HepG2 (cell line): ENCODE results near the gene FAAP100. TPM values are rescaled to one million over a fixed set of nuclear protein-coding genes. Genes with fewer than 3 reads are reported as not detected.

Experiments
- ATF7-NPFF ChIP-seq: sonication (generic); formaldehyde crosslinking; IDR thresholded peaks from 2 replicates; pipeline ENCODE4 v1.8.1; 2023; ENCODE audit warnings: mild to moderate bottlenecking, low read depth, missing genetic modification reagents, moderate library complexity
- BORCS8-MEF2B ChIP-seq: sonication (generic); formaldehyde crosslinking; IDR thresholded peaks from 2 replicates; pipeline ENCODE4 v1.8.0; 2022; ENCODE audit warnings: mild to moderate bottlenecking, missing genetic modification reagents
- HCFC1 ChIP-seq: fragments of 150-350 bp; IDR thresholded peaks from 2 replicates; pipeline ENCODE4 v1.6.1; 2014; ENCODE audit warnings: low read depth, low read length
- HMGA1 ChIP-seq: sonication (generic); formaldehyde crosslinking; conservative IDR thresholded peaks from 2 replicates; pipeline ENCODE4 v1.4.0; 2020; ENCODE audit warnings: missing genetic modification reagents
- MIER3 ChIP-seq: IDR thresholded peaks from 2 replicates; pipeline ENCODE4 v1.6.1; 2016; ENCODE audit warnings: missing compliant biosample characterization, borderline replicate concordance
- NFE2L1 ChIP-seq: sonication (generic); formaldehyde crosslinking; IDR thresholded peaks from 2 replicates; pipeline ENCODE4 v1.4.0; 2020; ENCODE audit warnings: missing genetic modification reagents, mild to moderate bottlenecking, borderline replicate concordance
- PAXIP1 ChIP-seq: sonication (generic); formaldehyde crosslinking; conservative IDR thresholded peaks from 2 replicates; pipeline ENCODE4 v1.4.0; 2020; ENCODE audit warnings: mild to moderate bottlenecking, missing genetic modification reagents, moderate library complexity
- PHB2 ChIP-seq: fragments of 450-650 bp; IDR thresholded peaks from 2 replicates; pipeline ENCODE4 v1.6.1; 2018; ENCODE audit not compliant: partially characterized antibody
- PLRG1 ChIP-seq: fragments of 450-650 bp; conservative IDR thresholded peaks from 2 replicates; pipeline ENCODE4 v1.6.1; 2016
- RFX3 ChIP-seq: IDR thresholded peaks from 2 replicates; pipeline ENCODE4 v1.6.1; 2016; ENCODE audit warnings: missing biosample characterization, missing genetic modification reagents
- TEAD2 ChIP-seq: sonication (generic); formaldehyde crosslinking; IDR thresholded peaks from 2 replicates; pipeline ENCODE4 v1.9.0; 2021; ENCODE audit warnings: missing genetic modification reagents
- TEF ChIP-seq: sonication (generic); formaldehyde crosslinking; IDR thresholded peaks from 2 replicates; pipeline ENCODE4 v1.5.0; 2020; ENCODE audit warnings: missing genetic modification reagents
- U2AF1 ChIP-seq: fragments of 200-400 bp; formaldehyde crosslinking; optimal IDR thresholded peaks from 2 replicates; pipeline ENCODE3; 2017; ENCODE audit warnings: mild to moderate bottlenecking, low read depth, low read length
- XBP1 ChIP-seq: sonication (generic); formaldehyde crosslinking; IDR thresholded peaks from 2 replicates; pipeline ENCODE4 v1.5.0; 2020; ENCODE audit warnings: missing genetic modification reagents
- ZBTB1 ChIP-seq: sonication (generic); formaldehyde crosslinking; IDR thresholded peaks from 2 replicates; pipeline ENCODE4 v1.4.0; 2020; ENCODE audit warnings: missing genetic modification reagents, borderline replicate concordance
- ZBTB37 ChIP-seq: sonication (generic); formaldehyde crosslinking; IDR thresholded peaks from 2 replicates; pipeline ENCODE4 v1.4.0; 2020; ENCODE audit warnings: mild to moderate bottlenecking, missing genetic modification reagents
- ZBTB46 ChIP-seq: sonication (generic); formaldehyde crosslinking; IDR thresholded peaks from 2 replicates; pipeline ENCODE4 v1.4.0; 2020; ENCODE audit warnings: mild to moderate bottlenecking, missing genetic modification reagents, borderline replicate concordance
- ZNF30 ChIP-seq: sonication (generic); formaldehyde crosslinking; IDR thresholded peaks from 2 replicates; pipeline ENCODE4 v1.5.0; 2020; ENCODE audit warnings: mild to moderate bottlenecking, missing genetic modification reagents
- ZNF350 ChIP-seq: sonication (generic); formaldehyde crosslinking; IDR thresholded peaks from 2 replicates; pipeline ENCODE4 v1.4.0; 2020; ENCODE audit warnings: mild to moderate bottlenecking, low read depth, missing genetic modification reagents, borderline replicate concordance
- ZNF607 ChIP-seq: sonication (generic); formaldehyde crosslinking; IDR thresholded peaks from 2 replicates; pipeline ENCODE4 v1.5.1; 2020; ENCODE audit warnings: missing genetic modification reagents, mild to moderate bottlenecking, borderline replicate concordance
- ZNF737 ChIP-seq: sonication (generic); formaldehyde crosslinking; IDR thresholded peaks from 2 replicates; pipeline ENCODE4 v1.5.0; 2020; ENCODE audit warnings: missing genetic modification reagents, mild to moderate bottlenecking, borderline replicate concordance
- ZNF800 ChIP-seq: sonication (generic); formaldehyde crosslinking; IDR thresholded peaks from 2 replicates; pipeline ENCODE4 v1.4.0; 2020; ENCODE audit warnings: missing genetic modification reagents
- polyA plus RNA-seq, 8 experiments: library from polyadenylated mRNA; depleted of rRNA in 3 of 8; stranded (reverse) in 7 of 8; unstranded in 1 of 8; fragments of >200 nt; fragmentation: Illumina TruSeq in 4 of 8; extraction: Trizol in 4 of 8; gene quantifications; 2 replicates each; pipeline versions ENCODE4 v1.2.1 to v1.2.3, GENCODE V29; 2011 to 2016; ENCODE audit warnings: low read depth in 4 of 8, missing spikeins in 1 of 8, mixed read lengths in 1 of 8; ENCODE audit not compliant: insufficient read depth in 1 of 8
- total RNA-seq, 5 experiments: library from RNA; depleted of rRNA; stranded (reverse); fragments of >200 nt; fragmentation: Illumina TruSeq; extraction: Trizol; gene quantifications; 2 replicates each; pipeline ENCODE4 v1.2.3, GENCODE V29; 2016; ENCODE audit warnings: low read depth in 1 of 5

FAAP100 gene
- total and polyA plus RNA-seq, 2 of the 13 experiments (the other 11 are each of a cell fraction or from before 2014, with no cell fraction given): 7.6 to 20.8 TPM

GRCh38 chr17:81515530-81516041, 36.6 kb downstream of the FAAP100 start (continued):
- no peak for TF ChIP-seq TEF (CRISPR knock-in tag)
- no peak for TF ChIP-seq PHB2
- no peak; the same call in 1 of the 2 replicates for TF ChIP-seq ATF7-NPFF (CRISPR knock-in tag)
- peak; percentile 3; the same call in 1 of the 2 replicates for TF ChIP-seq PAXIP1
- no peak for TF ChIP-seq HCFC1
- TF ChIP-seq ZBTB1 (CRISPR knock-in tag): no peak
- TF ChIP-seq ZNF607: no peak
- no peak for TF ChIP-seq TEAD2
- TF ChIP-seq HMGA1 (CRISPR knock-in tag): no peak
- TF ChIP-seq ZNF800 (CRISPR knock-in tag): no peak
- TF ChIP-seq PLRG1: no peak
- TF ChIP-seq U2AF1: peak; percentile 34
- TF ChIP-seq NFE2L1 (CRISPR knock-in tag): no peak
- TF ChIP-seq ZNF737 (CRISPR knock-in tag): no peak
- no peak for TF ChIP-seq ZBTB46 (CRISPR knock-in tag)
- TF ChIP-seq ZNF350 (CRISPR knock-in tag): no peak; the same call in 1 of the 2 replicates
- TF ChIP-seq BORCS8-MEF2B (CRISPR knock-in tag): no peak
- TF ChIP-seq MIER3: no peak
- no peak for TF ChIP-seq ZBTB37 (CRISPR knock-in tag)
- no peak for TF ChIP-seq XBP1 (CRISPR knock-in tag)
- no peak for TF ChIP-seq RFX3 (CRISPR knock-in tag)
- no peak for TF ChIP-seq ZNF30 (CRISPR knock-in tag)
